Neural progenitor cell (in vitro differentiated cells): Measurements from ENCODE around the gene ITIH6.

Experiments used
- CTCF ChIP-seq: fragments of 200-600 bp; sonication (generic); IDR thresholded peaks from 2 replicates; pipeline ENCODE4 v1.5.1; 2017; ENCODE audit warnings: antibody characterized with exemption, mild to moderate bottlenecking
- EZH2 ChIP-seq: fragments of 200-600 bp; sonication (generic); IDR thresholded peaks from 2 replicates; pipeline ENCODE4 v1.6.1; 2017; ENCODE audit warnings: antibody characterized with exemption, mild to moderate bottlenecking, moderate library complexity

- TF ChIP-seq CTCF (no peak), EZH2 (no peak)
These were observed 14.3 kb upstream of the ITIH6 start for GRCh38 chrX:54812306-54812705.
